Skeletal muscle cell (primary cell): ENCODE data around the gene ZNRF1.

Source experiments
- DNase-seq: peaks from one replicate; pipeline ENCODE4 v3.0.0-alpha.2; 2010; ENCODE audit warnings: low read depth
- H3K4me3 ChIP-seq: 2 replicates; pipeline ENCODE4 v1.5.1; 2011; ENCODE audit warnings: low read depth, mild to moderate bottlenecking, control low read depth, low read length, moderate library complexity

ZNRF1 gene

GRCh38 chr16:75071621-75072020, 72.8 kb downstream of the ZNRF1 start:
- no peak for DNase-seq
- no peak overlapping the region for H3K4me3 ChIP-seq

GRCh38 chr16:75072239-75072947, 73.6 kb downstream of the ZNRF1 start:
- DNase-seq = no peak
- no peak overlapping the region for H3K4me3 ChIP-seq

- no peak for DNase-seq
- no peak overlapping the region for H3K4me3 ChIP-seq
Measured at GRCh38 chr16:75073545-75074303, 74.9 kb downstream of the ZNRF1 start.

GRCh38 chr16:75074304-75074793, 75.5 kb downstream of the ZNRF1 start:
- no peak overlapping the region for H3K4me3 ChIP-seq
- no peak for DNase-seq

- H3K4me3 ChIP-seq = no peak overlapping the region
- DNase-seq = no peak
Measured at GRCh38 chr16:75074920-75075687, 76.3 kb downstream of the ZNRF1 start.

- no peak for DNase-seq
- no peak overlapping the region for H3K4me3 ChIP-seq
Measured at GRCh38 chr16:75075688-75076268, 77.0 kb downstream of the ZNRF1 start.

- no peak overlapping the region for H3K4me3 ChIP-seq
- no peak for DNase-seq
Measured at GRCh38 chr16:75078886-75079285, 80.1 kb downstream of the ZNRF1 start.

- DNase-seq = no peak
- H3K4me3 ChIP-seq = no peak overlapping the region
Measured at GRCh38 chr16:75079346-75079926, 80.6 kb downstream of the ZNRF1 start.

GRCh38 chr16:75080205-75081029, 81.6 kb downstream of the ZNRF1 start:
- no peak overlapping the region for H3K4me3 ChIP-seq
- peak; percentile 45 for DNase-seq

GRCh38 chr16:75081179-75081859, 82.5 kb downstream of the ZNRF1 start:
- no peak for DNase-seq
- no peak overlapping the region for H3K4me3 ChIP-seq

- H3K4me3 ChIP-seq = no peak overlapping the region
- DNase-seq = no peak
Measured at GRCh38 chr16:75083813-75084212, 85.0 kb downstream of the ZNRF1 start.

- DNase-seq = no peak
- H3K4me3 ChIP-seq = no peak overlapping the region
Measured at GRCh38 chr16:75085556-75085955, 86.7 kb downstream of the ZNRF1 start.

- no peak for DNase-seq
Measured at GRCh38 chr16:75086281-75086680, 87.5 kb downstream of the ZNRF1 start.

GRCh38 chr16:75086688-75087374, 88.0 kb downstream of the ZNRF1 start:
- DNase-seq = no peak
- no peak overlapping the region for H3K4me3 ChIP-seq

More at GRCh38 chr16:75086281-75086680, 87.5 kb downstream of the ZNRF1 start:
- H3K4me3 ChIP-seq = no peak overlapping the region

GRCh38 chr16:75087375-75087979, 88.7 kb downstream of the ZNRF1 start:
- no peak overlapping the region for H3K4me3 ChIP-seq
- DNase-seq = peak; percentile 45

GRCh38 chr16:75088216-75088615, 89.4 kb downstream of the ZNRF1 start:
- no peak overlapping the region for H3K4me3 ChIP-seq
- no peak for DNase-seq

GRCh38 chr16:75088934-75089333, 90.1 kb downstream of the ZNRF1 start:
- H3K4me3 ChIP-seq = no peak overlapping the region
- DNase-seq = no peak
